ENCODE measurements around the gene KCNQ1. TPM values are rescaled to one million over a fixed set of nuclear protein-coding genes. Genes with fewer than 3 reads are reported as not detected.

The KCNQ1 gene
- total RNA-seq, 2 experiments from 2014 or later, result 24.2 to 26.6 TPM

DNA sequence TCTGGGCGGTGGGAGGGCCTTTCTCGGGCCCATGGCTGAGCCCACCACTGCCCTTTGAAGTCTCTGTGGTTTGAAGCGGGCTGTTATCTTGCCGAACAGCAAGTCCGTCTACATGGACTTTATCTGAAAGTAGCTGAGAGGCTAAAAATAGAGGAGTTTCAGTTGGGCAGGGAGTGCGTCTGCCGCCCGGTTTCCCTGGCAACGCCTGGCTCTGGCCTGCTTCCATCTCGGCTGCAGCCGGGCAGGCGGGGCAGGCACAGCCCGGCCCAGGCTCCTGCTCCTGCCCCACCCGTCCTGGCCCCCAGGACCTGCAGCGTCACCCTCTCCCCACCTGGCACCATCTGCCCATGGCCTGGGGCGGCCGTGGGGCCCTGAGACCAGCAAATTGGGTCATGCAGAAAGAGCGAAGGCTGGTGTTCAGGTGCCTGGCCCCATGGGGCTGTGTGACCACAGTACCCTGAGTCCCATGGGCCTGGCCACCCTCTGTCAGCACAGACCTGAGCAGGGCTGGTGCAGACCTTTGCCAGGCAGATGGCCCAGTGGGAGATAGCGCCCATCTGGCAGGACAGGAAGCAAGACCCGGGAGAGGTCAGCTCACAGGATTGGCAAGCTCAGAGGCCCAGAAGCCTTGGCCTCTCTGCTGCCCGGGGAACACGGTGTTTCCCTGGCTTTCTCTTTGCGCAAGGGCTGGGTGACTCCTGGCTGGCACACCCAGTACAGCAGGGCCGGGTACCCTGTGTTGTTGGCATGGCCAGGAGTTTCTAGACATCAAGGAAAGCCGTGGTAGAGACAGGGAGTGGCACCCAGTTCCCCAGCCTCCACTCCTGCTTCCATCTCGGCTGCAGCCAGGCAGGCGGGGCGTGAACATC lies 334.1 kb downstream of the KCNQ1 start:
- DNase-seq (peak; percentile 24), ATAC-seq (ENCODE audit: low read depth) (no peak)
- Mint-ChIP-seq H3K27me3 (peaks cover 2% of the 10 kb centered on the region), H3K4me1 (peaks cover 8% of the 10 kb centered on the region), H3K9me3 (no peaks in the 10 kb centered on the region), H3K36me3 (no peaks in the 10 kb centered on the region), H3K4me3 (no peak overlapping the region), H3K27ac (no peak overlapping the region)
- POLR2A ChIA-PET, result no interaction called here

DNA sequence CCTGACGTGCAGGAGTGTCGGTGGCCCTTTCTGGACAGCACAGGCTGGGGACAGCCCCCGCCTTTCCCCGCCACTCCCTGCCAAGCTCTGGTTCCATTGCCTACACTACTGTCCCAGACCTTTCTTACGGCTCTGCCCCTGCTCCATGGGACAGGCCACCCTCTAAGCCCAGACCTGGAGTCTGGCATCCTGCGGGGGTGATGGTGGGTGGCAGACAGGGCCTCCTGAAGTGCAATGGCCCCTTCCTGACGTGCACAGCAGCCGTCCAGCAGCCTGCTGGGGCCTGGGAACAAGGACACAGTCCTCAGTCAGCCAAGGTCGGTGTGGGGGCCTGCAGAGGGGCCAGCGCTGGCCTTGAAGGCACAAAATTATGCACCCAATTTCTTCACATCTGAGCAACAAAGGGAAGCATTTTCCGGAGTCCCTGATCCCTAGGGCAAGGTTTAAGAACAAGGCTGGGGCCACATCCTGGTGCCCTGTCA lies 334.7 kb downstream of the KCNQ1 start:
- Mint-ChIP-seq H3K4me3 (no peak overlapping the region), H3K9me3 (no peaks in the 10 kb centered on the region), H3K4me1 (peaks cover 5% of the 10 kb centered on the region), H3K27ac (no peak overlapping the region), H3K27me3 (peaks cover 2% of the 10 kb centered on the region), H3K36me3 (no peaks in the 10 kb centered on the region)
- ATAC-seq (ENCODE audit: low read depth), result no peak
- POLR2A ChIA-PET, result no interaction called here
- DNase-seq, result peak; percentile 18

DNA sequence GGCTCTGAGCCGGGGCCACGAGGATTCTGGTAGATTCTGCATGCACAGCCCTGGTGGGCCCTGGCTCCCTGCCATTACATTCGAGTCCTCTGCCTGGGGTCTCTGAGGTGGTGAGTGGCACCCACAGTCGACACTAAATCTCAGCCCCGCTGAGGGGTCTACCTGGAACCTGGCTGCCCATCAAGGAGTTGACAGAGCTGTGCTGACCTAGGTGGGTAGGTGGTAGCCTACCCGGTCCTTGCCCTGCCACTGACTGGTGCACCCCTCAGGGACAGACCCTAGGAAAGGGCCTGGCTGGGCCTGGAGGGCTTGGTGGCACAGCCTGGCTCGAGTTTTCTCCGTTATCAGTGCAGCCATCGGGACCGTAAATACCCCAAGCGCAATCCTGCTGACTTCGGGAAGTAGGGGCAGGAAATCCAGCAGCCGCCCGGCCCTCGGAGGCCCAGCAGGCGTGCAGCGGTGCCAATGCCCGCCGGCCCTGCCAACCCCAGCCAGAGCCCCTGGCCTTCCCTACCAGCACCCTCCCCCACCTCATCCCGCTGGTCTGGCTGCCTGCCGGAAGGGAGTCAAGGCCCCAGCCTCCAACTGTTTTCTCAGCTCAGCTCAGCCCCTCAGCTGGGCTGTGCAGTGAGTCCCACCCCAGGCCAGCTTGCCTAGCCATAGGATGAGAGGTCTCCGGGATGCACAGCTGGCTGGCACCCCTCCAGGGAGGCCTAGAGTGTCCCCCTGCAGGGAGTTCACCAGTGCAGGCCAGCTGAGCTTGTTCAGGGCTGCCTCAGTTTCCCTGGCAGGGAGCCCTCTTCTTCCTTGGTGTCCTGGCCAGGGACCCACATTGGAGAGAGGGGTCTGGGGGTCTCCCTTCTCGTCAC lies 335.4 kb downstream of the KCNQ1 start:
- peak; percentile 24 for DNase-seq
- no peak for ATAC-seq (ENCODE audit: low read depth)
- Mint-ChIP-seq H3K9me3 (no peaks in the 10 kb centered on the region), H3K4me1 (no peaks in the 10 kb centered on the region), H3K4me3 (no peak overlapping the region), H3K27me3 (peaks cover 5% of the 10 kb centered on the region), H3K36me3 (no peaks in the 10 kb centered on the region), H3K27ac (no peak overlapping the region)
- POLR2A ChIA-PET, result no interaction called here

DNA sequence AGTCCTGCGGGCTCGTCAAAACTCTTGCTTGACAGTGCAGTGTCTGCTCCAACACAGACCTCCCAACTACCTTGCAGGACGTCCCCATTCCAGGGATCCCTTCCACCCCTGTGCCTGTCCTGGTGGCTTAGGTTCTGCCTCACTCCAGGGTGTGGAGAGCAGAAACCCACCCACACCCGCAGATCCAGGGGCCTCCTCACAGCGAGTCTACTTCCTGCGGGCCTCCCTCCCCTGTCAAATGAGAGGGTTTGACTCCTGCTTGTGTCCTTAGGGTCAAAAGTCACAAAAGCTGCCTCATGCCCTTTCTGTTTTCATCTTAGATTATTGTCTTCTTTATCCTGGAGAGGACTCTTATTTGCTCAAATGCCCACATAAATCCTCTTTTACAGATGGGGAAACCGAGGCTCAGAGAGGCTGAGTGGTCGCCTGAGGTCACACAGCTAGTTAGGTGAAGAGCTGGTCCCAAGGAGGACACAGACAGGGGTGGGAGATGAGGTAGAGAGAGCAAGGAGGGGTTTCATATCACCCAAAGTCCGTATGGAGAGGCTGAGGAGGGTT lies 336.1 kb downstream of the KCNQ1 start:
- H3K36me3 Mint-ChIP-seq, result no peaks in the 10 kb centered on the region
- no peak overlapping the region for H3K27ac Mint-ChIP-seq
- ATAC-seq (ENCODE audit: low read depth) (no peak), DNase-seq (no peak)
- H3K4me1 Mint-ChIP-seq, result no peaks in the 10 kb centered on the region
- H3K9me3 Mint-ChIP-seq, result no peaks in the 10 kb centered on the region
- no peak overlapping the region for H3K4me3 Mint-ChIP-seq
- POLR2A ChIA-PET, result no interaction called here
- peaks cover 5% of the 10 kb centered on the region for H3K27me3 Mint-ChIP-seq

DNA sequence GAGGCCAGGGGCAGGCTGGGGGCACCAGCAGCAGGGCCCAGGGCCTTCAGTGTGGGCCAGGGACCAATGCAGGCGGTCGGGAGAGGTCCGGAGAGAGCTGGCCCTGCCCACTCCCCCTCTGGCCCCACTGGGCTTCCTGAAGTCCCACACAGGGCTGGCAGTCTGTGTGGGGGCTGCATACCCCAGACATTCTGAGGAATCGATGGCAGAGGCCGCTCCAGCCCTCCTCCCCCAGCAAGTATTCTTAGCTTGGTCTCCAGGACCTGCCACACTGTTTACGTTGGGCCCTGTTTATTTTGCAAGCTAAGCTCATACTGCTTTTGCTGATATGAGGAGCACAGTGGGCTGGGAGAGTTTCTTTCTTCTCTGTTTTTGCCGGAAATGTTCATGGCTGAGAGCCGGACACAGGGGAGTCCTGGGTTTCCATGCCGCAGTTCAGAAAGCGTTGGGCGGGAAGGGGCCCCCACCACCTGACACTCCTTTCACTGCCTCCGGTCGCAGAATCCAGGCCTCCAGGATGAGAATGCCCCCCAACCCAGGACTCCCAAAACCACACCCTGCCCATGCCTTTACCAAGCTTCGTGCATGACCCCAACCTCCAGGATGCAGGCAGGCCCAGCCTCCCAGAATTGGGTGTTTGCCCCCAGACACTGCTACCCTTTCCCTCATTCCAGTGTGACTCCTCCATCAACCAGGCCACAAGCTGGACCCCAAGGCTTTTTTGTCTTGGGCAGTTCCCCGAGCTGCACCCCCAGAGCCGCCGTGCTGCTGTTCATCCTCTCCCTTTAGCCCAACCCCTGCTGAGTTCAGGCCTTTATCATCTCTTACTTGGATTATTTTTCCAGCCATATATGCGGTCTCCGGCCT lies 336.8 kb downstream of the KCNQ1 start:
- H3K4me3 Mint-ChIP-seq, result no peak overlapping the region
- H3K4me1 Mint-ChIP-seq, result no peaks in the 10 kb centered on the region
- DNase-seq (peak; percentile 13), ATAC-seq (ENCODE audit: low read depth) (no peak)
- peaks cover 4% of the 10 kb centered on the region for H3K36me3 Mint-ChIP-seq
- peaks cover 3% of the 10 kb centered on the region for H3K9me3 Mint-ChIP-seq
- H3K27me3 Mint-ChIP-seq, result peaks cover 5% of the 10 kb centered on the region
- POLR2A ChIA-PET, result no interaction called here
- no peak overlapping the region for H3K27ac Mint-ChIP-seq

DNA sequence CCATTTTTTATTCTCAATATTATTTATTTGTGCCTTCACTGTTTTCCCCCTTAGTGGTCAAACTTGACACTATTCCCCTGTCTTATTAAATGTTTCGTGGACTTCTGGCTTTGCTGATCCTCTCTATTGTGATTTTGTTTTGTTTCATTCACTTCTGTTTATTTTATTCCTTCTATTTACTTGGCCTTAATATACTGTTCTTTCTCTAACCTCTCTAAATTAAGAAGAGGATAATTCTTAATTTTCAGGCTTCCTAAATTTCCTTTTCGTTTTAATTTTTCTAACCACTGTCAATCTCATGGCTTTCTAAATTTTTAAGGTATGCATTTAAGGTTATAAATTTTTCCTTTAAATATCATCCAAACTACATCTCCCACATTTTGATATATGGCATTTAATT lies 338.0 kb downstream of the KCNQ1 start:
- Mint-ChIP-seq H3K36me3 (peaks cover 4% of the 10 kb centered on the region), H3K27ac (no peak overlapping the region), H3K4me3 (no peak overlapping the region), H3K4me1 (no peaks in the 10 kb centered on the region), H3K27me3 (peaks cover 5% of the 10 kb centered on the region), H3K9me3 (peaks cover 4% of the 10 kb centered on the region)
- DNase-seq (no peak), ATAC-seq (ENCODE audit: low read depth) (no peak)
- POLR2A ChIA-PET, result no interaction called here

DNA sequence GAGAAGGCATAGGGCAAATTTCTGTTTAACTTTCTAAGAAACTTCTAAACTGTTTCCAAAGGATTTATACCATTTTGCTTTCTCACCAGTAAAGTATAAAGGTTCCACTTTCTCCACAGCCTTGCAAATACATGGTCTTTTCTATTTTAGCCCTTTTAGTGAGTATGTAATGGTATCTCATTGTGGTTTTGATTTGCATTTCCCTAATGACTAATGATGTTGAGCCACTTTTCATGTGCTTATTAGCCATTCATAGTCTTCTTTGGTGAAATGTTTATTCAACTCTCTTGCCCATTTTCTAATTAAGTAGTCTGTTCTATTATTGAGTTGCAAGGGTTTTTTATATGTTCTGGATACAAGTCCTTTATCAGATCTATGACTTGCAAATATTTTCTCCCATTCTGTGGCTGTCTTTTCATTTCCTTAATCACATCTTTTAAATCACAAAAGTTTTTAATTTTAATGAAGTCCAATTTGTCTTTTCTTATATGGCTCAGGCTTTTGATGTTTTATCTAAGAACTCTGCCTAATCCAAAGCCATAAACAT lies 338.8 kb downstream of the KCNQ1 start:
- DNase-seq (no peak), ATAC-seq (ENCODE audit: low read depth) (no peak)
- Mint-ChIP-seq H3K4me3 (no peak overlapping the region), H3K27me3 (peaks cover 5% of the 10 kb centered on the region), H3K27ac (no peak overlapping the region), H3K36me3 (peaks cover 4% of the 10 kb centered on the region), H3K4me1 (no peaks in the 10 kb centered on the region), H3K9me3 (peaks cover 4% of the 10 kb centered on the region)
- POLR2A ChIA-PET, result no interaction called here

DNA sequence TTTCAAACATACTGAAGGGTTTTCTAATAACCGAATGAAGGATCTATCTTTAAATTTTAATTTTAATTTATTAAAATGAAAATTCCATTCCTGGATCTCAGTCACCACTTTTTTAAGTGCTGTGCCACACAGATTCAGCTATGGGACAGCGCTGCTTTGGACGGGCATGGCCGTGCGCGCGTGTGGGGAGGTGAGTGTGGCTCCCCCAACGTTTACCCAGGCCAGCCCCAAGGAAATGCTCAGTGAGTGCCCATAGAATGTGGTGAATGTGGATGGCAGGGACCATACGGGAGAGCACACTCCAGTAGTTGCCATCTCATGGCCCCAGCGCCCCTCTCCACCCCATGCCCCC lies 343.0 kb downstream of the KCNQ1 start:
- H3K27me3 Mint-ChIP-seq, result peaks cover 4% of the 10 kb centered on the region
- POLR2A ChIA-PET, result no interaction called here
- no peaks in the 10 kb centered on the region for H3K4me1 Mint-ChIP-seq
- DNase-seq, result no peak
- no peak overlapping the region for H3K4me3 Mint-ChIP-seq
- peaks cover 6% of the 10 kb centered on the region for H3K36me3 Mint-ChIP-seq
- H3K27ac Mint-ChIP-seq, result no peak overlapping the region
- no peak for ATAC-seq (ENCODE audit: low read depth)
- peaks cover 4% of the 10 kb centered on the region for H3K9me3 Mint-ChIP-seq

DNA sequence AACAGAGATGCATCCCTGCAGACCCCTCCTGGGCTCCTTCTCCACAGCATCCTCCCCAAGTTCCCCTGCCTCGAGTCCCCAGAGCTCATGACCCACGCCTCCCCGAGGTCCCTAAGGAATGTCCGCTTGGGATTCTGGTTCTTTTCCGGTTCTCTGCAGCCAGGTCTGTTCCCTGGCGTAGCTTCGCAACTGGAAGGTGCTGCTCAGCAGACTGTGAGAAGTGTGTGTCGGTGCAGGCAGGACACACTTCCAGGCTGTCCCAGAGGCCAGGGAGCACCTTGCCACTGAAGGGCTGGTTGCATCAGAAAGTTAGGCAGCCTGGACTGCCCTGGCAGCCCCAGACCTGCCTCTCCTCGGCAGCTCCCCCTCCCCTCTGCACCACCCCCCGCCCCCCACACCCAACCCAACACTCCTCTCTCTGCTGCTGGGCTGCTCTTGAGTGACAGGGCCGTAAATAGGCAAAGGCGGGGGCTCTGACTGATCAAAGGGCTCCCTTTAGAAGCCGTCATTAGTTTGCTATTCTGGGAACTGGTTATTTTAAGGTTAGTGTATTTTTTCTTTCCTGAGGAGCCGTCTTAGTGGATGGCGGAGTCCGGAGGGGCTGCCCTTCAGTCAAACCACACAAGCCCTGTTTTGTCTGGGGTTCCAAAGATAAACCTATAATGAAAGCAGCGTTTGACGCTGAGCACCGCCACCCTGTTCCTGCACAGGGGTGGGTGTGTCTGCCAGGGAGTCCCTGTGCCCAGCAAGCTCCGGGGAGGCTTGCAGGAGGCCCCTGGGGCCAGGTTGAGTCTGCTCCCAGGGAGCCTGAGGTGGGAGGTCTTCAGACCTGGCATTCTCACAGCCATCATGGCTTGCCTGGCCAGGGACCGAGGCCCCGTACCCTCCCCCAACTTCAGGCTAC lies 343.6 kb downstream of the KCNQ1 start:
- DNase-seq, result peak; percentile 16
- peaks cover 4% of the 10 kb centered on the region for H3K9me3 Mint-ChIP-seq
- no peak for ATAC-seq (ENCODE audit: low read depth)
- POLR2A ChIA-PET, result no interaction called here
- H3K4me1 Mint-ChIP-seq, result no peaks in the 10 kb centered on the region
- peaks cover 4% of the 10 kb centered on the region for H3K27me3 Mint-ChIP-seq
- no peak overlapping the region for H3K27ac Mint-ChIP-seq
- H3K36me3 Mint-ChIP-seq, result peaks cover 6% of the 10 kb centered on the region
- no peak overlapping the region for H3K4me3 Mint-ChIP-seq

DNA sequence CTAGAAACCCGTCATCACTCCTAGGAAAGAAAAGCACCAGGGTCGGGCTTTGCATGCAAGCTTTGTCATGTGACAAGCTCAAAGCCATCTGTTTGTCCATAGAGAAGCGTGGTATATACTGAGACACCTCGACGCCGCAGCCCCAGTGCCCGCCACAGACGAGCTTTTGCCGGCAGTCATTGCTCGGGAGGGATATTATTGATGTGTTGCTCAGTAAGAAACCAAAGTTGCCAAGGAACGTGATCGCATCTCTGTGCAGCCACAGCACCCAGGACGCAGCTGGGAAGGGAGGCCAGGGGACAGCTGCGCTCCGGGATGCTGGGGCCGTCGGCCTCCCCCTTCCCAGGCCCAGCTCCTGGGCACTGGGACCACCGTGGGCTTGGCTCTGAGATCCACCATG lies 344.5 kb downstream of the KCNQ1 start:
- Mint-ChIP-seq H3K9me3 (peaks cover 4% of the 10 kb centered on the region), H3K27ac (no peak overlapping the region), H3K4me1 (no peaks in the 10 kb centered on the region), H3K4me3 (no peak overlapping the region), H3K27me3 (peaks cover 4% of the 10 kb centered on the region), H3K36me3 (peaks cover 6% of the 10 kb centered on the region)
- POLR2A ChIA-PET, result no interaction called here
- DNase-seq, result peak; percentile 25
- ATAC-seq (ENCODE audit: low read depth), result no peak

DNA sequence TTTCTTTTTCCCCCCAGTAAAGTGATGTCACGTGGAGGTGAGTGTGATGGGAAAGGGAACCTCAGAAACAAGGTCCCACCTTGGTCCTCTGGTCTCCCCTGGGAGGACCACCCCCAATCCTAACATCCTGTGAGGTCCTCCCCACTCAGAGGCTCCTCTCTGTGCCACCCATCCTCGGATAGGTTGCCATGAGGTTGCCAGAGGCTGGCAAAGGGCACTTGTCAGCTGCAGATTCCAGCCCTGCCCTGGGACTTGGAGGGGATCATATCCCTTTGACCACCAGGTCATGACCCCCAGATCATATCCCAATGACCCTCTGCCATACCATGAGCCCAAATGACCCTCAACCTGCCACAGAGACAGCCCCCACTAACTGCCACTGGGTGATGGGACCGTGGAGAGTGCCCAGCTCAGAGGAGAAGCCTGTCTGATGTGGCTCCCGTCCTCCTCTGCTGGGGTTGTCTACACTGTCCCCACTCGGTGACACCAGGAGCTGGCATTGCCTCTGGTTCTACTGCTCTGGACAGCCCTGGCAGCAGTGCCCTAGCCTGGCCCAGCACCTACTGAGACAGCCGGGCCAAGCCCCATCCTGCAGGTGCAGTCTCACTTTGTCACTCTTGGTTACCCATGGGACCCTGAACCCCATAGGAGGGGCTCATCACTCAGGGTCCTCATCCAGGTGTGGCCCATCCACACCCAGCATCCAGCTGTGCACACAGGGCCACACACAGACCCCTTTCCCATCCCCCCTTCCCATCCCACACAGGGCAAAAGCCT lies 345.2 kb downstream of the KCNQ1 start:
- Mint-ChIP-seq H3K4me3 (no peak overlapping the region), H3K4me1 (no peaks in the 10 kb centered on the region), H3K36me3 (peaks cover 6% of the 10 kb centered on the region), H3K9me3 (peaks cover 4% of the 10 kb centered on the region), H3K27ac (no peak overlapping the region), H3K27me3 (peaks cover 3% of the 10 kb centered on the region)
- ATAC-seq (ENCODE audit: low read depth) (no peak), DNase-seq (peak; percentile 24)
- POLR2A ChIA-PET, result no interaction called here
